Neural progenitor cell (in vitro differentiated cells): ENCODE results near the gene RAI1. TPM values are rescaled to one million over a fixed set of nuclear protein-coding genes. Genes with fewer than 3 reads are reported as not detected.

Source experiments
- DNase-seq: peaks from one replicate; pipeline ENCODE4 v3.0.0-alpha.2; 2016; ENCODE audit warnings: low spot score
- H2AFZ ChIP-seq: fragments of 200-600 bp; sonication (generic); replicated peaks from 2 replicates; pipeline ENCODE4 v1.6.1; 2016; ENCODE audit warnings: antibody characterized with exemption
- H3F3A ChIP-seq: fragments of 200-600 bp; sonication (generic); 2 replicates; pipeline ENCODE4 v1.6.1; 2016; ENCODE audit warnings: antibody characterized with exemption, low read depth
- H3K27ac ChIP-seq: fragments of 200-600 bp; sonication (generic); 2 replicates; pipeline ENCODE4 v1.5.1; 2016; ENCODE audit warnings: mild to moderate bottlenecking
- H3K27me3 ChIP-seq: fragments of 200-600 bp; sonication (generic); 2 replicates; pipeline ENCODE4 v1.6.1; 2016; ENCODE audit warnings: mild to moderate bottlenecking, moderate library complexity
- H3K36me3 ChIP-seq: fragments of 200-600 bp; sonication (generic); 2 replicates; pipeline ENCODE4 v1.5.1; 2016
- H3K4me1 ChIP-seq: fragments of 200-600 bp; sonication (generic); 2 replicates; pipeline ENCODE4 v1.6.1; 2016; ENCODE audit warnings: mixed run types
- H3K4me2 ChIP-seq: fragments of 200-600 bp; sonication (generic); 2 replicates; pipeline ENCODE4 v1.6.1; 2016
- H3K4me3 ChIP-seq: fragments of 200-600 bp; sonication (generic); 2 replicates; pipeline ENCODE4 v1.5.1; 2016
- H3K79me2 ChIP-seq: fragments of 200-600 bp; sonication (generic); 2 replicates; pipeline ENCODE4 v1.6.1; 2016; ENCODE audit warnings: low read depth
- H3K9ac ChIP-seq: fragments of 200-600 bp; sonication (generic); 2 replicates; pipeline ENCODE4 v1.6.1; 2016
- H3K9me3 ChIP-seq: fragments of 200-600 bp; sonication (generic); 2 replicates; pipeline ENCODE4 v1.5.1; 2016; ENCODE audit warnings: low read depth
- H4K20me1 ChIP-seq: fragments of 200-600 bp; sonication (generic); 2 replicates; pipeline ENCODE4 v1.6.1; 2016; ENCODE audit warnings: low read depth
- H3K27ac Mint-ChIP-seq: 3 replicates; pipeline ENCODE4 v1.8.0; 2021; ENCODE audit warnings: mixed read lengths
- H3K27me3 Mint-ChIP-seq: 2 replicates; pipeline ENCODE4 v1.8.0; 2022; ENCODE audit warnings: low read depth, mild to moderate bottlenecking, inconsistent platforms, moderate library complexity, mixed read lengths; ENCODE audit not compliant: insufficient read depth
- H3K36me3 Mint-ChIP-seq: 3 replicates; pipeline ENCODE4 v1.8.0; 2021; ENCODE audit warnings: mixed read lengths
- H3K4me1 Mint-ChIP-seq: 3 replicates; pipeline ENCODE4 v1.8.0; 2021; ENCODE audit warnings: mixed read lengths
- H3K4me3 Mint-ChIP-seq: 3 replicates; pipeline ENCODE4 v1.8.0; 2021; ENCODE audit warnings: mild to moderate bottlenecking, moderate library complexity, mixed read lengths
- H3K9me3 Mint-ChIP-seq: 3 replicates; pipeline ENCODE4 v1.8.0; 2020; ENCODE audit warnings: mixed read lengths
- EZH2 ChIP-seq: fragments of 200-600 bp; sonication (generic); IDR thresholded peaks from 2 replicates; pipeline ENCODE4 v1.6.1; 2017; ENCODE audit warnings: antibody characterized with exemption, mild to moderate bottlenecking, moderate library complexity
- EZH2phosphoT487 ChIP-seq: fragments of 200-600 bp; sonication (generic); IDR thresholded peaks from 2 replicates; pipeline ENCODE4 v1.6.1; 2017; ENCODE audit warnings: antibody characterized with exemption
- total RNA-seq: library from RNA; depleted of rRNA; stranded (reverse); fragments of >200 nt; gene quantifications from 2 replicates; pipeline ENCODE4 v1.2.3, GENCODE V29; 2015; ENCODE audit warnings: low replicate concordance
- TF ChIP-seq, protein P1 (sequence below): fragments of 200-600 bp; sonication (generic); IDR thresholded peaks from 2 replicates; pipeline ENCODE4 v1.5.1; 2017; ENCODE audit warnings: antibody characterized with exemption, mild to moderate bottlenecking

The RAI1 gene
- total RNA-seq, 1 donor from 2014 or later, result 27.4 TPM

DNA sequence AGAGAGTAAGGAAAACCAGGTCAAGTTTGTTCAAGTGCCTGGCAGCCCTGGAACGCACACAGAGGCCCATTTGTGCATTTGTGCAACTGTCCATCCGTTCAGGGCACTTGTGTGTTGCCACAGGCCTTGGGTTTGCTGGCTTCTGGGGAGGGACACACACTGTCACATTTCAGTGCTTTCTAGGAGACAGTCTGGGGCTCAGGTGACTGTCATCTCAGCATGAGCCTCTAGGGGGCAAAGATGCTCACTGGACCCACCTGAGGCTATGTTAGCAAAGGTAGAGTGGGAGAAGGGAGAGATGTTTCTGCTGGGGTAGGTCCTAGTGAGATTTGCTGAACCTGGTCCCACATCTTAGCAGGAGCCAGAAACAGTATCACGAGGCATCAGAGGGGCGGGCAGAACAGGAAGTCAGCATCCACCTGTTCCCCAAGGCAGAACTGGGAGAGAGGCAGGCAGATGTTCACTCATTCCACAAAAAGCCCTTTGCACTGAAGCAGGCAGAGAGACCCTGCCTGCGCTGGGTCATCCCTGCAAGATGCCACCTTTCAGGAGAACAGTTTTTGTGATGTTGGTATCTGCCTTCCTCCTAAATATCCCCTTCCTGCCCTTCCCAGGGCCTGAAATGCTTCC, 48.5 kb downstream of the RAI1 start:
- Mint-ChIP-seq H3K36me3 (peaks cover 1% of the 10 kb centered on the region), H3K4me3 (no peak overlapping the region), H3K9me3 (no peaks in the 10 kb centered on the region), H3K27me3 (peaks cover 8% of the 10 kb centered on the region), H3K4me1 (peaks cover 58% of the 10 kb centered on the region), H3K27ac (peak overlapping the region; percentile 42)
- H3K27me3 ChIP-seq, result peaks cover 36% of the 10 kb centered on the region
- no peak overlapping the region for H3K27ac ChIP-seq
- H3F3A ChIP-seq, result peaks cover 20% of the 10 kb centered on the region
- no peaks in the 10 kb centered on the region for H3K36me3 ChIP-seq
- DNase-seq, result peak; percentile 59
- H3K4me1 ChIP-seq, result peaks cover 12% of the 10 kb centered on the region
- TF ChIP-seq, protein P1, sequence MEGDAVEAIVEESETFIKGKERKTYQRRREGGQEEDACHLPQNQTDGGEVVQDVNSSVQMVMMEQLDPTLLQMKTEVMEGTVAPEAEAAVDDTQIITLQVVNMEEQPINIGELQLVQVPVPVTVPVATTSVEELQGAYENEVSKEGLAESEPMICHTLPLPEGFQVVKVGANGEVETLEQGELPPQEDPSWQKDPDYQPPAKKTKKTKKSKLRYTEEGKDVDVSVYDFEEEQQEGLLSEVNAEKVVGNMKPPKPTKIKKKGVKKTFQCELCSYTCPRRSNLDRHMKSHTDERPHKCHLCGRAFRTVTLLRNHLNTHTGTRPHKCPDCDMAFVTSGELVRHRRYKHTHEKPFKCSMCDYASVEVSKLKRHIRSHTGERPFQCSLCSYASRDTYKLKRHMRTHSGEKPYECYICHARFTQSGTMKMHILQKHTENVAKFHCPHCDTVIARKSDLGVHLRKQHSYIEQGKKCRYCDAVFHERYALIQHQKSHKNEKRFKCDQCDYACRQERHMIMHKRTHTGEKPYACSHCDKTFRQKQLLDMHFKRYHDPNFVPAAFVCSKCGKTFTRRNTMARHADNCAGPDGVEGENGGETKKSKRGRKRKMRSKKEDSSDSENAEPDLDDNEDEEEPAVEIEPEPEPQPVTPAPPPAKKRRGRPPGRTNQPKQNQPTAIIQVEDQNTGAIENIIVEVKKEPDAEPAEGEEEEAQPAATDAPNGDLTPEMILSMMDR, result peak; percentile 66
- TF ChIP-seq EZH2phosphoT487, result no peak
- H4K20me1 ChIP-seq, result peaks cover 100% of the 10 kb centered on the region
- no peak overlapping the region for H3K4me2 ChIP-seq
- no peak overlapping the region for H2AFZ ChIP-seq
- no peak overlapping the region for H3K4me3 ChIP-seq
- H3K9me3 ChIP-seq, result no peaks in the 10 kb centered on the region
- no peak overlapping the region for H3K9ac ChIP-seq
- H3K79me2 ChIP-seq, result peaks cover 11% of the 10 kb centered on the region

DNA sequence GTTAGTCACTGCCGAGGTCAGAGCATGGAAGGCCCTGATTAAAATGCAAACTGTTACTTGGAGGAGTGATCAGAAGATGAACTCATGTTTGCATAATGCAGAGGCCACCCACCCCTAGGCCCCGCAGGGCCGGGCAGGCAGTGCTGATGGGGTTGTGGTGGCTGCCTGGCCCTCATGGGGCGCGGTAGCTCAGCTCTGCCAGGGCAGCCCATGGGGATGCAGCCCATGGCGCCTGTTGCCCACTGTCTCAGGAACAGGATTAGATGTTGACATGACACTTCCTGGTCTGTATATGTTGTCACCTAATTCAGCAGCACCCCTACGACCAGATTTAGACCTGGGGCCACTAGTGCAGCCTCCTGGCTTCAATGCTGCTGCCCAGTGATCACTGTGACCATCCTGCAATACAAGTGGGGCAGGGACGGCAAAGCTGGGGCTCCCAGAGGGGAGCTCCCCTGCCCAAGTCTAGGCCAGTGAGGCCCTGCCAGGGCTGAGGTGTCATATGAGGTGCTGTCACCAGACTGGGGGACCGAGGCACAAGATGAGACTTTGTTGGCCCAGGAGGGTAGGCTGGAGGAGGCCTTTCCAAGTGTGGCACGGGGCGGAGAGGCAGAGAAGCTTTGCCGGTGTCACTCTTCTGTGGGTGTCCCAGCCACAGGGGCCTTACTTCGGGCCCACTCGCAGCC, 49.1 kb downstream of the RAI1 start:
- Mint-ChIP-seq H3K4me1 (peaks cover 54% of the 10 kb centered on the region), H3K9me3 (no peaks in the 10 kb centered on the region), H3K27ac (peak overlapping the region; percentile 42), H3K36me3 (peaks cover 1% of the 10 kb centered on the region), H3K27me3 (peaks cover 5% of the 10 kb centered on the region), H3K4me3 (no peak overlapping the region)
- H3K4me1 ChIP-seq, result peaks cover 8% of the 10 kb centered on the region
- no peak for DNase-seq
- H4K20me1 ChIP-seq, result peaks cover 99% of the 10 kb centered on the region
- no peaks in the 10 kb centered on the region for H3K9me3 ChIP-seq
- peaks cover 13% of the 10 kb centered on the region for H3F3A ChIP-seq
- peaks cover 11% of the 10 kb centered on the region for H3K79me2 ChIP-seq
- peaks cover 33% of the 10 kb centered on the region for H3K27me3 ChIP-seq
- no peak overlapping the region for H3K4me2 ChIP-seq
- no peak overlapping the region for H3K27ac ChIP-seq
- no peak overlapping the region for H3K4me3 ChIP-seq
- no peak overlapping the region for H3K9ac ChIP-seq
- H2AFZ ChIP-seq, result no peak overlapping the region
- no peaks in the 10 kb centered on the region for H3K36me3 ChIP-seq
- TF ChIP-seq EZH2phosphoT487 (no peak), EZH2 (no peak)
- TF ChIP-seq, protein P1, result no peak

DNA sequence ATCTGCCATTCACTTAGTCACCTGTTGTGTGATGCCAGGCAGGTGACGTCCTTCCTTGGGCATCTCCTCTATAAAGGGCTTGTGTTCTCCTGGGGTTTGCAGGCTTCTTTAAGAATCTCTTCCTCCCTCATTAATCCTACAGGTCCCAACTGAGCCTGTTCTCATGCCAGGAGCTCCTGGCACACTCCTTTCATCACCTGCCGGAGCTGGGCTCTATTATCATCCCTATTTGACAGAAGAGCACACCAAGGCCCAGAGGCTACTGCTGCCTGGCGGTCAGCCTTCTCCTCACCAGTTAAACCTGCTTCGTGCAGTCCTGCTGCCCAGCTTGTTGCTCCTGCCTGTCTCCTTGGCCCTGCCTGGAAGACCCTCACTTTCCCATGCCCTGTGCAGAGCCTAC, 51.2 kb downstream of the RAI1 start:
- Histone ChIP-seq H3K27ac (no peak overlapping the region), H3K9ac (no peak overlapping the region), H3K4me3 (no peak overlapping the region), H3K9me3 (no peaks in the 10 kb centered on the region), H3K27me3 (peaks cover 18% of the 10 kb centered on the region), H3K79me2 (no peaks in the 10 kb centered on the region), H3K36me3 (no peaks in the 10 kb centered on the region), H3F3A (no peaks in the 10 kb centered on the region), H3K4me2 (no peak overlapping the region), H4K20me1 (peaks cover 99% of the 10 kb centered on the region), H2AFZ (no peak overlapping the region), H3K4me1 (no peaks in the 10 kb centered on the region)
- TF ChIP-seq, protein P1, result no peak
- TF ChIP-seq EZH2, result no peak
- TF ChIP-seq EZH2phosphoT487, result no peak
- peaks cover 8% of the 10 kb centered on the region for H3K36me3 Mint-ChIP-seq
- no peak overlapping the region for H3K27ac Mint-ChIP-seq
- peaks cover 55% of the 10 kb centered on the region for H3K4me1 Mint-ChIP-seq
- no peak for DNase-seq
- peaks cover 5% of the 10 kb centered on the region for H3K27me3 Mint-ChIP-seq
- H3K4me3 Mint-ChIP-seq, result no peak overlapping the region
- no peaks in the 10 kb centered on the region for H3K9me3 Mint-ChIP-seq
